Measurements from ENCODE around the gene PGBD5. TPM values are rescaled to one million over a fixed set of nuclear protein-coding genes. Genes with fewer than 3 reads are reported as not detected.

Gene PGBD5
- total RNA-seq, 6 experiments from 2014 or later = 0.05 TPM; not detected in 5

- no peak for DNase-seq
- Mint-ChIP-seq H3K27me3 (ENCODE audit: insufficient read depth) (peaks cover 9% of the 10 kb centered on the region), H3K4me1 (ENCODE audit: low read depth) (peaks cover 8% of the 10 kb centered on the region), H3K9me3 (peaks cover 9% of the 10 kb centered on the region; the same call in 1 of the 2 replicates), H3K36me3 (ENCODE audit: low read depth) (no peaks in the 10 kb centered on the region), H3K4me3 (no peak overlapping the region), H3K27ac (no peak overlapping the region)
- TF ChIP-seq CTCF (IDR thresholded peaks at IDR 0.05) = no peak
Measured at GRCh38 chr1:230355594-230355993, 70.5 kb downstream of the PGBD5 start.

- Mint-ChIP-seq H3K4me3 (no peak overlapping the region), H3K9me3 (peaks cover 6% of the 10 kb centered on the region; the same call in 1 of the 2 replicates), H3K36me3 (ENCODE audit: low read depth) (no peaks in the 10 kb centered on the region; the same call in 1 of the 2 replicates), H3K4me1 (ENCODE audit: low read depth) (peaks cover 8% of the 10 kb centered on the region; the same call in 1 of the 2 replicates), H3K27ac (no peak overlapping the region), H3K27me3 (ENCODE audit: insufficient read depth) (peaks cover 9% of the 10 kb centered on the region)
- no peak for TF ChIP-seq CTCF (IDR thresholded peaks at IDR 0.05)
- no peak for DNase-seq
Measured at GRCh38 chr1:230355128-230355527, 71.0 kb downstream of the PGBD5 start.

DNA sequence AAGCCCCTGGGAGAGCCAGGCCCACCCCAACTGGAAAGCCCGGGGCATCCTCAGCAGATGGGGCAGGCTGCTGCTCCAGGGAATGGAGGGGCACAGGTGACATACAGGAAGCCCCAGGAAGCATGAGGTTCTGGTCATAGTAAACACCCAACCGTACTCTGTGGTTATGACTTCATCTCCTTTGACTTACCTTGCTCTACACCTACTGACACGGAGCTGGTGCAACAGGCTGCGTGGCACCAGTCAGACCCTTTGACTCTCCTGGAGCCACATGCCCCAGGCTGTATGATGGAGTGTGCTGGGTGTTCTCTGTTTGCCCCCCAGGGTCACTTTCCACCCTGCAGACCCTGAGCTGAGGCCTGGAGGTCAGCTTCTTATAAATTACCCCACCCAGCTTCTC, 72.1 kb downstream of the PGBD5 start:
- no peak for DNase-seq
- Mint-ChIP-seq H3K4me3 (no peak overlapping the region), H3K36me3 (ENCODE audit: low read depth) (no peaks in the 10 kb centered on the region; the same call in 1 of the 2 replicates), H3K27ac (no peak overlapping the region), H3K27me3 (ENCODE audit: insufficient read depth) (peaks cover 10% of the 10 kb centered on the region), H3K9me3 (peaks cover 8% of the 10 kb centered on the region; the same call in 1 of the 2 replicates), H3K4me1 (ENCODE audit: low read depth) (peaks cover 8% of the 10 kb centered on the region; the same call in 1 of the 2 replicates)
- TF ChIP-seq CTCF (IDR thresholded peaks at IDR 0.05) = no peak

- no peak for DNase-seq
- peaks cover 11% of the 10 kb centered on the region for H3K9me3 Mint-ChIP-seq
- H3K36me3 Mint-ChIP-seq (ENCODE audit: low read depth) = no peaks in the 10 kb centered on the region; the same call in 1 of the 2 replicates
- no peak overlapping the region for H3K4me3 Mint-ChIP-seq
- peaks cover 8% of the 10 kb centered on the region; the same call in 1 of the 2 replicates for H3K4me1 Mint-ChIP-seq (ENCODE audit: low read depth)
- no peak for TF ChIP-seq CTCF (IDR thresholded peaks at IDR 0.05)
- H3K27ac Mint-ChIP-seq = no peak overlapping the region
- peaks cover 18% of the 10 kb centered on the region for H3K27me3 Mint-ChIP-seq (ENCODE audit: insufficient read depth)
Measured at GRCh38 chr1:230352537-230352936, 73.6 kb downstream of the PGBD5 start.

- peaks cover 15% of the 10 kb centered on the region for H3K27me3 Mint-ChIP-seq (ENCODE audit: insufficient read depth)
- peaks cover 8% of the 10 kb centered on the region; the same call in 1 of the 2 replicates for H3K4me1 Mint-ChIP-seq (ENCODE audit: low read depth)
- no peaks in the 10 kb centered on the region; the same call in 1 of the 2 replicates for H3K36me3 Mint-ChIP-seq (ENCODE audit: low read depth)
- no peak overlapping the region for H3K27ac Mint-ChIP-seq
- DNase-seq = no peak
- peaks cover 13% of the 10 kb centered on the region for H3K9me3 Mint-ChIP-seq
- no peak for TF ChIP-seq CTCF (IDR thresholded peaks at IDR 0.05)
- no peak overlapping the region for H3K4me3 Mint-ChIP-seq
Measured at GRCh38 chr1:230351983-230352382, 74.1 kb downstream of the PGBD5 start.
